ENCODE results near the gene OR4K13. TPM values are rescaled to one million over a fixed set of nuclear protein-coding genes. Genes with fewer than 3 reads are reported as not detected.

Gene OR4K13
- total RNA-seq, 1 experiment from 2014 or later: not detected

- Mint-ChIP-seq H3K27me3 (ENCODE audit: insufficient read depth, unreplicated experiment) (peaks cover 39% of the 10 kb centered on the region), H3K36me3 (ENCODE audit: insufficient read depth, unreplicated experiment) (no peaks in the 10 kb centered on the region), H3K4me1 (ENCODE audit: insufficient read depth, unreplicated experiment) (no peaks in the 10 kb centered on the region), H3K4me3 (ENCODE audit: unreplicated experiment) (no peak overlapping the region), H3K9me3 (ENCODE audit: unreplicated experiment) (no peaks in the 10 kb centered on the region), H3K27ac (ENCODE audit: low read depth, unreplicated experiment) (no peak overlapping the region)
- ChIA-PET POLR2A (no interaction called here), CTCF (no interaction called here)
- intact Hi-C loops (cut with micrococcal nuclease): no loop called here
- no peak for DNase-seq (ENCODE audit: unreplicated experiment)
- no TSS peak for BruUV-seq (replicated peaks)
- TF ChIP-seq, protein P1, sequence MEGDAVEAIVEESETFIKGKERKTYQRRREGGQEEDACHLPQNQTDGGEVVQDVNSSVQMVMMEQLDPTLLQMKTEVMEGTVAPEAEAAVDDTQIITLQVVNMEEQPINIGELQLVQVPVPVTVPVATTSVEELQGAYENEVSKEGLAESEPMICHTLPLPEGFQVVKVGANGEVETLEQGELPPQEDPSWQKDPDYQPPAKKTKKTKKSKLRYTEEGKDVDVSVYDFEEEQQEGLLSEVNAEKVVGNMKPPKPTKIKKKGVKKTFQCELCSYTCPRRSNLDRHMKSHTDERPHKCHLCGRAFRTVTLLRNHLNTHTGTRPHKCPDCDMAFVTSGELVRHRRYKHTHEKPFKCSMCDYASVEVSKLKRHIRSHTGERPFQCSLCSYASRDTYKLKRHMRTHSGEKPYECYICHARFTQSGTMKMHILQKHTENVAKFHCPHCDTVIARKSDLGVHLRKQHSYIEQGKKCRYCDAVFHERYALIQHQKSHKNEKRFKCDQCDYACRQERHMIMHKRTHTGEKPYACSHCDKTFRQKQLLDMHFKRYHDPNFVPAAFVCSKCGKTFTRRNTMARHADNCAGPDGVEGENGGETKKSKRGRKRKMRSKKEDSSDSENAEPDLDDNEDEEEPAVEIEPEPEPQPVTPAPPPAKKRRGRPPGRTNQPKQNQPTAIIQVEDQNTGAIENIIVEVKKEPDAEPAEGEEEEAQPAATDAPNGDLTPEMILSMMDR (IDR thresholded peaks at IDR 0.05; ENCODE audit: unreplicated experiment): no peak
Observed at GRCh38 chr14:20035449-20035848, 389 bp downstream of the OR4K13 start.

GRCh38 chr14:20031058-20031457 lies 4.8 kb downstream of the OR4K13 start:
- TF ChIP-seq, protein P1 (IDR thresholded peaks at IDR 0.05; ENCODE audit: unreplicated experiment): no peak
- CTCF ChIA-PET: no interaction called here
- no TSS peak for BruUV-seq (replicated peaks)
- DNase-seq (ENCODE audit: unreplicated experiment): no peak
- no peaks in the 10 kb centered on the region for H3K36me3 Mint-ChIP-seq (ENCODE audit: insufficient read depth, unreplicated experiment)
- intact Hi-C loops (cut with micrococcal nuclease): no loop called here
- no peaks in the 10 kb centered on the region for H3K9me3 Mint-ChIP-seq (ENCODE audit: unreplicated experiment)
- POLR2A ChIA-PET: interaction anchor here (0.7 kb wide), 1 partner anchor 18 kb away, joined by 3 read pairs; no protein-coding TSS in a partner anchor
- H3K4me3 Mint-ChIP-seq (ENCODE audit: unreplicated experiment): no peak overlapping the region
- H3K4me1 Mint-ChIP-seq (ENCODE audit: insufficient read depth, unreplicated experiment): no peaks in the 10 kb centered on the region
- peaks cover 38% of the 10 kb centered on the region for H3K27me3 Mint-ChIP-seq (ENCODE audit: insufficient read depth, unreplicated experiment)
- H3K27ac Mint-ChIP-seq (ENCODE audit: low read depth, unreplicated experiment): no peak overlapping the region

DNA sequence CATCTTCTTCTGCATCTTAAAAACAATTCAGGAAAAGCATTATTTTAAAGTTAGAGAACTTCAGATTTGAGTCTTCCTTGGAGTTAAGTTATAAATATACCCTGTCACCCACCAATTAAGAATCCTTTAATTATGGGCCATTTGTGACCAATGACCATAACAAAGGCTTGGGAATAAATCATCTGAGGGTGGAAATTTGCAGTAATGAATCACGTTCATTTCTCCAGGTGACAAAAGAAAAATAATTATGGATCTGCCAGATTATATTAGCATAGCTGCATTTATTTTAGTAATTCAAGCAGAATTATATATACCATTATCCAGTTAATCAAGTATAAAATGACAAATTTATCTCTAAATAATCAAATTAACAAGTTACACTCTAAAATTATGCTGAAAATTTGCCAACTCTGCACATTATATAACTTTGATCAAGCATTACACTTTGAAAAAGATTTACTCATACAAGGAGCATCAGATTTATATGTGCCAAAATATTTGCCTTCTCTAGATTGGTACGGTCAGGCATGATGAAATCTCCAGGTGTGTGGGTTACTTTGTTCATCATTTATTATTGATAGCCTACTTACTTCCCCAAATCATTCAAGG lies 16.5 kb downstream of the OR4K13 start, which contains the start of gene OR4K14:
Gene OR4K14, minus strand, starts transcription at position 51 of the 609 bp plus-strand sequence. CDS start 4,114 bp downstream, outside the sequence.
- BruUV-seq (replicated peaks): no TSS peak
- no peak for DNase-seq (ENCODE audit: unreplicated experiment)
- ChIA-PET CTCF (no interaction called here), POLR2A (no interaction called here)
- no peaks in the 10 kb centered on the region for H3K9me3 Mint-ChIP-seq (ENCODE audit: unreplicated experiment)
- H3K4me1 Mint-ChIP-seq (ENCODE audit: insufficient read depth, unreplicated experiment): no peaks in the 10 kb centered on the region
- intact Hi-C loops (cut with micrococcal nuclease): no loop called here
- TF ChIP-seq, protein P1 (IDR thresholded peaks at IDR 0.05; ENCODE audit: unreplicated experiment): no peak
- no peak within 1 kb of the TSS for H3K27ac Mint-ChIP-seq (ENCODE audit: low read depth, unreplicated experiment)
- H3K4me3 Mint-ChIP-seq (ENCODE audit: unreplicated experiment): no peak within 1 kb of the TSS
- peaks cover 3% of the 10 kb centered on the region for H3K36me3 Mint-ChIP-seq (ENCODE audit: insufficient read depth, unreplicated experiment)
- H3K27me3 Mint-ChIP-seq (ENCODE audit: insufficient read depth, unreplicated experiment): peaks cover 50% of the 10 kb centered on the region

GRCh38 chr14:20008156-20008555 lies 27.7 kb downstream of the OR4K13 start:
- POLR2A ChIA-PET: no interaction called here
- intact Hi-C loops (cut with micrococcal nuclease): no loop called here
- CTCF ChIA-PET: no interaction called here

More at GRCh38 chr14:20008156-20008555, 27.7 kb downstream of the OR4K13 start:
- Mint-ChIP-seq H3K9me3 (ENCODE audit: unreplicated experiment) (peaks cover 26% of the 10 kb centered on the region), H3K27me3 (ENCODE audit: insufficient read depth, unreplicated experiment) (peaks cover 36% of the 10 kb centered on the region), H3K4me1 (ENCODE audit: insufficient read depth, unreplicated experiment) (no peaks in the 10 kb centered on the region), H3K36me3 (ENCODE audit: insufficient read depth, unreplicated experiment) (no peaks in the 10 kb centered on the region), H3K4me3 (ENCODE audit: unreplicated experiment) (no peak overlapping the region), H3K27ac (ENCODE audit: low read depth, unreplicated experiment) (no peak overlapping the region)
- no peak for DNase-seq (ENCODE audit: unreplicated experiment)
- TF ChIP-seq, protein P1 (IDR thresholded peaks at IDR 0.05; ENCODE audit: unreplicated experiment): no peak
- no TSS peak for BruUV-seq (replicated peaks)
